ENCODE measurements around the gene SYP.
A peak's percentile ranks its signal among the peaks of the same experiment; 100 is the strongest.

Gene SYP

GRCh38 chrX:49172280-49172780 lies 27.7 kb downstream of the SYP start (continued):
- TF ChIP-seq OSR2 (tag by site-specific recombination; IDR thresholded peaks at IDR 0.05), result no peak
- TF ChIP-seq ZNF48 (tag by site-specific recombination; IDR thresholded peaks at IDR 0.05), result no peak
- no peak for TF ChIP-seq ZNF658 (tag by site-specific recombination; IDR thresholded peaks at IDR 0.05)
- 0 out of 2 replicates have a peak, but pooled peaks have one; percentile 31 for TF ChIP-seq ZSCAN30 (tag by site-specific recombination; IDR thresholded peaks at IDR 0.05)

DNA sequence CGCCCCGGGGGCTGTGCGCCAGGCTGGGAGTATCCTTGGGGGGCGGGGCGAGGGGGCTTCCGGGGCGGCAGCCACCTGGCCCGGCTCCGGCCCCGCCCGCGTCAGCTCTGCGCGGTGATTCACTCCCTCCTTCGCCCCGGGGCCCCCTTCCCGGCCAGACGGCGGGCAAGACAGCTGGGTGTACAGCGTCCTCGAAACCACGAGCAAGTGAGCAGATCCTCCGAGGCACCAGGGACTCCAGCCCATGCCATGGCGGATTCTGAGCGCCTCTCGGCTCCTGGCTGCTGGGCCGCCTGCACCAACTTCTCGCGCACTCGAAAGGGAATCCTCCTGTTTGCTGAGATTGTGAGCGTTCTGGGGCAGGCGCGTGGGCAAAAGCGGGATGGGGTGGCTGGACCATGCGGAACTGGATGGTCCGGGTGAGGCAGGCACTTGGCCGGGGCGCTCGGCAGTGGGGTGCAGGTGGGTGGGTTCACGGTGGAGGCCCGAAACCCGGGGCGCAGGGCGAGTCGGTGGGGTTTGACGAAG lies 28.2 kb downstream of the SYP start, which contains the start of gene PLP2:
TSS of gene PLP2 (plus strand) at position 147 of the 528 bp plus-strand sequence. CDS start at position 250, 103 bp downstream.
- ChIA-PET CTCF (interaction anchor here (0.7 kb wide), 1 partner anchor 8 kb away, joined by 5 read pairs; no protein-coding TSS in a partner anchor), POLR2A (interaction anchor here (0.7 to 2.5 kb wide), 7 partner anchors 12 to 574 kb away, joined by 3 to 18 read pairs (median 6); no protein-coding TSS in a partner anchor)
- peaks cover 4% of the 10 kb centered on the region for H3K4me1 ChIP-seq (ENCODE audit: control insufficient read depth, insufficient read depth, low read length)
- H3K36me3 ChIP-seq (ENCODE audit: control insufficient read depth in 2 of 2, insufficient read depth in 1 of 2, low read length in 2 of 2), result peaks cover 10 to 11% of the 10 kb centered on the region in 2 experiments; a peak in 2 of 3 replicates
- H3K4me3 ChIP-seq (ENCODE audit: low read depth, low read length), result peak within 1 kb of the TSS; percentile 52
- no peaks in the 10 kb centered on the region for H3K9me3 ChIP-seq (ENCODE audit: control insufficient read depth, insufficient read depth, low read depth, low read length)
- H3K27ac ChIP-seq (ENCODE audit: extremely low read depth, low read depth, low read length), result peak within 1 kb of the TSS; percentile 94
- peak; percentile 99 for TF ChIP-seq ZBTB20 (tag by site-specific recombination; IDR thresholded peaks at IDR 0.05)
- TF ChIP-seq ZNF114 (tag by site-specific recombination; IDR thresholded peaks at IDR 0.05), result no peak
- no peak for TF ChIP-seq ZNF132 (tag by site-specific recombination; IDR thresholded peaks at IDR 0.05; ENCODE audit: borderline replicate concordance)
- TF ChIP-seq, protein P1, sequence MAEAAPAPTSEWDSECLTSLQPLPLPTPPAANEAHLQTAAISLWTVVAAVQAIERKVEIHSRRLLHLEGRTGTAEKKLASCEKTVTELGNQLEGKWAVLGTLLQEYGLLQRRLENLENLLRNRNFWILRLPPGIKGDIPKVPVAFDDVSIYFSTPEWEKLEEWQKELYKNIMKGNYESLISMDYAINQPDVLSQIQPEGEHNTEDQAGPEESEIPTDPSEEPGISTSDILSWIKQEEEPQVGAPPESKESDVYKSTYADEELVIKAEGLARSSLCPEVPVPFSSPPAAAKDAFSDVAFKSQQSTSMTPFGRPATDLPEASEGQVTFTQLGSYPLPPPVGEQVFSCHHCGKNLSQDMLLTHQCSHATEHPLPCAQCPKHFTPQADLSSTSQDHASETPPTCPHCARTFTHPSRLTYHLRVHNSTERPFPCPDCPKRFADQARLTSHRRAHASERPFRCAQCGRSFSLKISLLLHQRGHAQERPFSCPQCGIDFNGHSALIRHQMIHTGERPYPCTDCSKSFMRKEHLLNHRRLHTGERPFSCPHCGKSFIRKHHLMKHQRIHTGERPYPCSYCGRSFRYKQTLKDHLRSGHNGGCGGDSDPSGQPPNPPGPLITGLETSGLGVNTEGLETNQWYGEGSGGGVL (tag by site-specific recombination; IDR thresholded peaks at IDR 0.05), result no peak
- peak; percentile 97 for TF ChIP-seq ZNF335 (tag by site-specific recombination; conservative IDR thresholded peaks at IDR 0.05)
- no peak for TF ChIP-seq ZNF660 (tag by site-specific recombination; IDR thresholded peaks at IDR 0.05)
- peak; percentile 14; the same call in 1 of the 2 replicates for TF ChIP-seq BCL11B (tag by site-specific recombination; IDR thresholded peaks at IDR 0.05; ENCODE audit: low read depth)
- TF ChIP-seq GLIS2 (tag by site-specific recombination; IDR thresholded peaks at IDR 0.05), result peak; percentile 5; the same call in 1 of the 2 replicates
- no peak; the same call in 1 of the 2 replicates for TF ChIP-seq ZEB2 (tag by site-specific recombination; IDR thresholded peaks at IDR 0.05)
- TF ChIP-seq EGR2 (tag by site-specific recombination; IDR thresholded peaks at IDR 0.05; ENCODE audit: low read depth), result 0 out of 2 replicates have a peak, but pooled peaks have one; percentile 36
- TF ChIP-seq WT1 (tag by site-specific recombination; IDR thresholded peaks at IDR 0.05), result peak; percentile 13; the same call in 1 of the 2 replicates
- no peak for TF ChIP-seq ZNF223 (tag by site-specific recombination; IDR thresholded peaks at IDR 0.05)
- no peak for TF ChIP-seq ZNF747 (tag by site-specific recombination; IDR thresholded peaks at IDR 0.05)
- no peak for TF ChIP-seq ZNF292 (tag by site-specific recombination; IDR thresholded peaks at IDR 0.05; ENCODE audit: borderline replicate concordance, low read depth)
- no peak for TF ChIP-seq ZNF211 (tag by site-specific recombination; IDR thresholded peaks at IDR 0.05; ENCODE audit: low read depth)
- TF ChIP-seq ZNF37A (tag by site-specific recombination; IDR thresholded peaks at IDR 0.05), result no peak
- TF ChIP-seq KLF7 (tag by site-specific recombination; IDR thresholded peaks at IDR 0.05; ENCODE audit: borderline replicate concordance), result no peak
- no peak for TF ChIP-seq AEBP2 (tag by site-specific recombination; IDR thresholded peaks at IDR 0.05; ENCODE audit: borderline replicate concordance)
- TF ChIP-seq, protein P2, sequence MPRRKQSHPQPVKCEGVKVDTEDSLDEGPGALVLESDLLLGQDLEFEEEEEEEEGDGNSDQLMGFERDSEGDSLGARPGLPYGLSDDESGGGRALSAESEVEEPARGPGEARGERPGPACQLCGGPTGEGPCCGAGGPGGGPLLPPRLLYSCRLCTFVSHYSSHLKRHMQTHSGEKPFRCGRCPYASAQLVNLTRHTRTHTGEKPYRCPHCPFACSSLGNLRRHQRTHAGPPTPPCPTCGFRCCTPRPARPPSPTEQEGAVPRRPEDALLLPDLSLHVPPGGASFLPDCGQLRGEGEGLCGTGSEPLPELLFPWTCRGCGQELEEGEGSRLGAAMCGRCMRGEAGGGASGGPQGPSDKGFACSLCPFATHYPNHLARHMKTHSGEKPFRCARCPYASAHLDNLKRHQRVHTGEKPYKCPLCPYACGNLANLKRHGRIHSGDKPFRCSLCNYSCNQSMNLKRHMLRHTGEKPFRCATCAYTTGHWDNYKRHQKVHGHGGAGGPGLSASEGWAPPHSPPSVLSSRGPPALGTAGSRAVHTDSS (tag by site-specific recombination; IDR thresholded peaks at IDR 0.05), result no peak
- TF ChIP-seq, protein P3, sequence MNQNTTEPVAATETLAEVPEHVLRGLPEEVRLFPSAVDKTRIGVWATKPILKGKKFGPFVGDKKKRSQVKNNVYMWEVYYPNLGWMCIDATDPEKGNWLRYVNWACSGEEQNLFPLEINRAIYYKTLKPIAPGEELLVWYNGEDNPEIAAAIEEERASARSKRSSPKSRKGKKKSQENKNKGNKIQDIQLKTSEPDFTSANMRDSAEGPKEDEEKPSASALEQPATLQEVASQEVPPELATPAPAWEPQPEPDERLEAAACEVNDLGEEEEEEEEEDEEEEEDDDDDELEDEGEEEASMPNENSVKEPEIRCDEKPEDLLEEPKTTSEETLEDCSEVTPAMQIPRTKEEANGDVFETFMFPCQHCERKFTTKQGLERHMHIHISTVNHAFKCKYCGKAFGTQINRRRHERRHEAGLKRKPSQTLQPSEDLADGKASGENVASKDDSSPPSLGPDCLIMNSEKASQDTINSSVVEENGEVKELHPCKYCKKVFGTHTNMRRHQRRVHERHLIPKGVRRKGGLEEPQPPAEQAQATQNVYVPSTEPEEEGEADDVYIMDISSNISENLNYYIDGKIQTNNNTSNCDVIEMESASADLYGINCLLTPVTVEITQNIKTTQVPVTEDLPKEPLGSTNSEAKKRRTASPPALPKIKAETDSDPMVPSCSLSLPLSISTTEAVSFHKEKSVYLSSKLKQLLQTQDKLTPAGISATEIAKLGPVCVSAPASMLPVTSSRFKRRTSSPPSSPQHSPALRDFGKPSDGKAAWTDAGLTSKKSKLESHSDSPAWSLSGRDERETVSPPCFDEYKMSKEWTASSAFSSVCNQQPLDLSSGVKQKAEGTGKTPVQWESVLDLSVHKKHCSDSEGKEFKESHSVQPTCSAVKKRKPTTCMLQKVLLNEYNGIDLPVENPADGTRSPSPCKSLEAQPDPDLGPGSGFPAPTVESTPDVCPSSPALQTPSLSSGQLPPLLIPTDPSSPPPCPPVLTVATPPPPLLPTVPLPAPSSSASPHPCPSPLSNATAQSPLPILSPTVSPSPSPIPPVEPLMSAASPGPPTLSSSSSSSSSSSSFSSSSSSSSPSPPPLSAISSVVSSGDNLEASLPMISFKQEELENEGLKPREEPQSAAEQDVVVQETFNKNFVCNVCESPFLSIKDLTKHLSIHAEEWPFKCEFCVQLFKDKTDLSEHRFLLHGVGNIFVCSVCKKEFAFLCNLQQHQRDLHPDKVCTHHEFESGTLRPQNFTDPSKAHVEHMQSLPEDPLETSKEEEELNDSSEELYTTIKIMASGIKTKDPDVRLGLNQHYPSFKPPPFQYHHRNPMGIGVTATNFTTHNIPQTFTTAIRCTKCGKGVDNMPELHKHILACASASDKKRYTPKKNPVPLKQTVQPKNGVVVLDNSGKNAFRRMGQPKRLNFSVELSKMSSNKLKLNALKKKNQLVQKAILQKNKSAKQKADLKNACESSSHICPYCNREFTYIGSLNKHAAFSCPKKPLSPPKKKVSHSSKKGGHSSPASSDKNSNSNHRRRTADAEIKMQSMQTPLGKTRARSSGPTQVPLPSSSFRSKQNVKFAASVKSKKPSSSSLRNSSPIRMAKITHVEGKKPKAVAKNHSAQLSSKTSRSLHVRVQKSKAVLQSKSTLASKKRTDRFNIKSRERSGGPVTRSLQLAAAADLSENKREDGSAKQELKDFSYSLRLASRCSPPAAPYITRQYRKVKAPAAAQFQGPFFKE (tag by site-specific recombination; IDR thresholded peaks at IDR 0.05; ENCODE audit: borderline replicate concordance), result no peak
